ENCODE results near the gene ASIC4.

DNA sequence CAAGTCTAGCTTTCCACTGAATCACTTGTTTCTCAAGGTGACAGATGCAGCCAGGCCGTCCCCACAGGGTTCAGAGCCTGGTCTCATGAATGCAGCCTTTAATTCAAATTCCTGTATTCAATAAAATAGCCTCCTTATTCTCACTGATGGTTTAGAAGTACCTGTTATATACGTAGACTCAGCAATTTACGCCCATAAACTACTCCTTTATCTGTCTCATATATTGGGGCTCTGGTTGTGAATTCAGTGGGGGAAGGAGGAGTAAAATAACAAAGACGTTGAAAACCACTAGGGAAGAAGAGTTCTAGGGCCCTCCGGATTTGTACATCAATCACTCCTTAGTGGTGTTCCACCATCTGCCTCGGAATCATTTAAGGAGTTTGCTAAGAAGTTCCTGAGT is 55.4 kb downstream of the ASIC4 start:
- TF ChIP-seq, protein P1, sequence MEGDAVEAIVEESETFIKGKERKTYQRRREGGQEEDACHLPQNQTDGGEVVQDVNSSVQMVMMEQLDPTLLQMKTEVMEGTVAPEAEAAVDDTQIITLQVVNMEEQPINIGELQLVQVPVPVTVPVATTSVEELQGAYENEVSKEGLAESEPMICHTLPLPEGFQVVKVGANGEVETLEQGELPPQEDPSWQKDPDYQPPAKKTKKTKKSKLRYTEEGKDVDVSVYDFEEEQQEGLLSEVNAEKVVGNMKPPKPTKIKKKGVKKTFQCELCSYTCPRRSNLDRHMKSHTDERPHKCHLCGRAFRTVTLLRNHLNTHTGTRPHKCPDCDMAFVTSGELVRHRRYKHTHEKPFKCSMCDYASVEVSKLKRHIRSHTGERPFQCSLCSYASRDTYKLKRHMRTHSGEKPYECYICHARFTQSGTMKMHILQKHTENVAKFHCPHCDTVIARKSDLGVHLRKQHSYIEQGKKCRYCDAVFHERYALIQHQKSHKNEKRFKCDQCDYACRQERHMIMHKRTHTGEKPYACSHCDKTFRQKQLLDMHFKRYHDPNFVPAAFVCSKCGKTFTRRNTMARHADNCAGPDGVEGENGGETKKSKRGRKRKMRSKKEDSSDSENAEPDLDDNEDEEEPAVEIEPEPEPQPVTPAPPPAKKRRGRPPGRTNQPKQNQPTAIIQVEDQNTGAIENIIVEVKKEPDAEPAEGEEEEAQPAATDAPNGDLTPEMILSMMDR (conservative IDR thresholded peaks at IDR 0.05; ENCODE audit: low read depth, low read length) = no peak
- TF ChIP-seq EZH2 (IDR thresholded peaks at IDR 0.05; ENCODE audit: low read length, unreplicated experiment) = no peak
- TF ChIP-seq EZH2phosphoT487 (IDR thresholded peaks at IDR 0.05; ENCODE audit: borderline replicate concordance, low read length) = no peak

All from PC-3 (cell line).